ENCODE measurements around the gene VSTM2L. TPM values are rescaled to one million over a fixed set of nuclear protein-coding genes. Genes with fewer than 3 reads are reported as not detected.

Gene VSTM2L
- total and polyA plus RNA-seq, 2 of the 4 experiments (the other 2 are of a cell fraction): 0.18 to 0.19 TPM

GRCh38 chr20:37868851-37869333, 34.0 kb upstream of the VSTM2L start:
- H2BK120ac ChIP-seq (ENCODE audit: low read depth, low read length): no peak overlapping the region
- intact Hi-C loops (cut with micrococcal nuclease): no loop called here
- no peak overlapping the region for H2AK5ac ChIP-seq (ENCODE audit: low read depth, low read length)
- no peaks in the 10 kb centered on the region for H3K27me3 ChIP-seq (ENCODE audit: control insufficient read depth, insufficient read depth, low read length)
- no peaks in the 10 kb centered on the region; the same call in 1 of the 2 replicates for H3K9me1 ChIP-seq (ENCODE audit: insufficient read depth, low read length)
- TF ChIP-seq CTCF (conservative IDR thresholded peaks at IDR 0.05; ENCODE audit: low read depth, low read length): no peak
- no peak for TF ChIP-seq FOS (IDR thresholded peaks at IDR 0.05; ENCODE audit: low read depth, low read length)
- no peak for TF ChIP-seq MXI1 (IDR thresholded peaks at IDR 0.05; ENCODE audit: borderline replicate concordance, low read depth, low read length)
- TF ChIP-seq BHLHE40 (IDR thresholded peaks at IDR 0.05; ENCODE audit: low read depth, low read length): no peak
- no peak for TF ChIP-seq CEBPB (IDR thresholded peaks at IDR 0.05; ENCODE audit: low read depth, low read length)
- TF ChIP-seq RFX5 (IDR thresholded peaks at IDR 0.05; ENCODE audit: low read depth, low read length): no peak
- H4K20me1 ChIP-seq (ENCODE audit: insufficient read depth, low read length): no peaks in the 10 kb centered on the region
- in situ Hi-C loops (cut with MboI; ENCODE audit: low sequenced_read_pairs): no loop called here
- no peak overlapping the region for H3K27ac ChIP-seq (ENCODE audit: insufficient read depth, low read length)
- H2AFZ ChIP-seq (replicated peaks; ENCODE audit: low read length, poor library complexity): no peak overlapping the region
- H4K91ac ChIP-seq (ENCODE audit: insufficient read depth, low read depth, low read length): no peak overlapping the region
- H3K4me3 ChIP-seq (ENCODE audit: insufficient read depth, low read depth, low read length): no peak overlapping the region
- no peaks in the 10 kb centered on the region for H3K9me3 ChIP-seq (ENCODE audit: control insufficient read depth, insufficient read depth, low read length)
- POLR2A ChIA-PET (ENCODE audit: unreplicated experiment): no interaction called here
- BruUV-seq (replicated peaks): no TSS peak
- no CpG with 5 or more reads among the region's 3 CpGs for WGBS, 2 experiments (ENCODE audit: extremely low coverage in 2 of 2, insufficient read length in 1 of 2)
- dilution Hi-C loops (cut with HindIII; ENCODE audit: low sequenced_read_pairs, unreplicated experiment): no loop called here
- H3K36me3 ChIP-seq (ENCODE audit: control insufficient read depth, insufficient read depth, low read length): peaks cover 21% of the 10 kb centered on the region
- ATAC-seq (ENCODE audit: low read depth) (no peak), DNase-seq (no peak)
- no peak overlapping the region for H3K4ac ChIP-seq (ENCODE audit: low read depth, low read length)
- no peak overlapping the region for H2BK5ac ChIP-seq (ENCODE audit: low read depth, low read length, poor library complexity, severe bottlenecking)
- no peak overlapping the region for H3K4me2 ChIP-seq (ENCODE audit: low read depth, low read length)
- no peak overlapping the region for H3K56ac ChIP-seq (ENCODE audit: extremely low read depth, insufficient read depth, low read length)
- no peak overlapping the region for H2AK9ac ChIP-seq (replicated peaks; ENCODE audit: low read depth, low read length, poor library complexity)
- H2BK15ac ChIP-seq (ENCODE audit: low read depth, low read length): no peak overlapping the region
- no peak overlapping the region for H3K18ac ChIP-seq (ENCODE audit: low read depth, low read length)
- no peak overlapping the region for H3K14ac ChIP-seq (replicated peaks; ENCODE audit: low read depth, low read length)
- H4K8ac ChIP-seq (ENCODE audit: low read depth in 2 of 2, low read length in 2 of 2): no peak overlapping the region
- H2BK20ac ChIP-seq (ENCODE audit: low read depth, low read length): no peak overlapping the region
- CTCF ChIA-PET: interaction anchor here (0.6 kb wide), 1 partner anchor 320 kb away, joined by 6 read pairs; no protein-coding TSS in a partner anchor
- H3K4me1 ChIP-seq (ENCODE audit: control insufficient read depth, insufficient read depth, low read length): no peaks in the 10 kb centered on the region; the same call in 1 of the 2 replicates
- no peak overlapping the region for H3K23ac ChIP-seq (ENCODE audit: low read depth, low read length)
- H4K5ac ChIP-seq (ENCODE audit: low read depth, low read length): no peak overlapping the region
- H3K9ac ChIP-seq (ENCODE audit: low read depth, low read length): no peak overlapping the region
- H3K79me1 ChIP-seq (ENCODE audit: low read depth in 1 of 2, low read length in 2 of 2): no peaks in the 10 kb centered on the region
